Transverse colon (tissue), 4 donors: ENCODE measurements around the gene TAL2. TPM values are rescaled to one million over a fixed set of nuclear protein-coding genes. Genes with fewer than 3 reads are reported as not detected.

ENCODE experiments used
- DNase-seq: peaks from one replicate; pipeline ENCODE4 v3.0.0-alpha.2; 2019
- H3K27ac ChIP-seq, 4 donors: fragments of 200-600 bp; sonication (generic); 2 replicates each; pipeline ENCODE4 v1.5.1; 2016 to 2018; ENCODE audit warnings: inconsistent platforms in 4 of 4
- H3K27me3 ChIP-seq: fragments of 200-600 bp; sonication (generic); 2 replicates; pipeline ENCODE4 v1.5.1; 2017; ENCODE audit warnings: inconsistent platforms
- H3K36me3 ChIP-seq, 4 donors: fragments of 200-600 bp; sonication (generic); 2 replicates each; pipeline ENCODE4 v1.5.1; 2017 to 2019; ENCODE audit warnings: inconsistent platforms in 4 of 4
- H3K4me1 ChIP-seq, 4 donors: fragments of 200-600 bp; sonication (generic); 2 replicates each; pipeline ENCODE4 v1.5.1; 2017 to 2020; ENCODE audit warnings: inconsistent platforms in 4 of 4
- H3K4me3 ChIP-seq, 4 donors: fragments of 200-600 bp; sonication (generic); 1 replicate in 1 of 4; 2 replicates in 3 of 4; pipeline versions ENCODE4 v1.5.1 to v1.6.1; 2017 to 2019; ENCODE audit warnings: inconsistent platforms in 4 of 4
- H3K9me3 ChIP-seq, 2 donors: fragments of 200-600 bp; sonication (generic); 2 replicates each; pipeline ENCODE4 v1.5.1; 2017 to 2019; ENCODE audit warnings: inconsistent platforms in 2 of 2
- CTCF ChIP-seq, 5 experiments: fragments of 200-600 bp in 3 of 5; fragments of 450-650 bp in 2 of 5; sonication (generic) in 3 of 5; IDR thresholded peaks; 1 replicate in 2 of 5; 2 replicates in 3 of 5; pipeline ENCODE4 v1.5.1; 2016 to 2017; ENCODE audit warnings: antibody characterized with exemption in 5 of 5, inconsistent platforms in 3 of 5, mild to moderate bottlenecking in 2 of 5, moderate library complexity in 1 of 5
- EP300 ChIP-seq: sonication (generic); formaldehyde crosslinking; IDR thresholded peaks from one replicate; pipeline ENCODE4 v1.6.1; 2017; ENCODE audit warnings: antibody characterized with exemption, low read depth
- POLR2A ChIP-seq: fragments of 450-650 bp; IDR thresholded peaks from one replicate; pipeline ENCODE4 v1.6.1; 2016; ENCODE audit warnings: antibody characterized with exemption, mild to moderate bottlenecking, moderate library complexity
- POLR2AphosphoS5 ChIP-seq, 3 donors: sonication (generic); formaldehyde crosslinking; IDR thresholded peaks; one replicate each; pipeline ENCODE4 v1.6.1; 2016; ENCODE audit warnings: antibody characterized with exemption in 3 of 3
- WGBS, 2 donors: methylation state at CpG; one replicate each; pipeline ENCODE4 v1.1.5; 2018; ENCODE audit warnings: low coverage in 1 of 2; 5-methylcytosine and 5-hydroxymethylcytosine counted together
- in situ Hi-C, 4 donors: fragments of 200-750 bp; cut with MboI; loops; one replicate each; pipeline versions ENCODE4 v1.15.0 to v1.15.1; 2017; ENCODE audit warnings: low sequenced_read_pairs in 3 of 4, low pct_ligation_motif_present in 1 of 4, low pct_unique_long_range_greater_than_20kb in 1 of 4
- intact Hi-C: fragments of 100-400 bp; cut with DNase I; formaldehyde crosslinking; loops from one replicate; pipeline ENCODE4 v1.15.1; 2023; ENCODE audit warnings: low total_unique reads
- total RNA-seq, 4 donors: library from RNA; depleted of rRNA; stranded (reverse); fragments of >200 nt; gene quantifications; one replicate each; pipeline ENCODE4 v1.1.0, GENCODE V29; 2016

The TAL2 gene
- total RNA-seq, 4 donors from 2014 or later: not detected

DNA sequence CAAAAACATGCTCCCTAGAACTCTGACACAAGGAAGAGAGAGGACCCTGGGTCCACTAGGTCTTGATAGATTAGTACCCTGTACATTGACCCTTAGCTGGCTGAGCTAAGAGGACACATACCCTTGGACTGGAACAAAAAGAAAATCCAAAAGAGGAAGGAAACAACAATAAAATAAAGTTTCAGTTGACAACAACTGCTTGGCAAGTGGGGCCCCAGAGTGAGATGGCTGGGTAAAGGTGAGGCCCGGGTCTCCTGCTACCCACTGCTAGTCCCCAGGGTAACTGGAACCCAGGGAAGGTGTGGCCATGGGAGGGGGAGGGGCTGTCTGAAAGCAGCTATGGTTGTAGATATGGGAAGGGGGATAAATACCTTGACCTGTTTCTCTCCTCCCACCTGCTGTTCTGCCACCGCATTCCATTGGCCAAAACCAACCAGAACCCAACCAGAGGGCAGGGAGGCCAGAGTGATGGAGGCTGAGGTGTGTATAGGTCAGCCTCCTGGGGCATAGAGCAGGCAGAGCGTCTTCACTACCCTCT lies 11.7 kb downstream of the TAL2 start:
- DNase-seq: no peak
- H3K27me3 ChIP-seq: no peaks in the 10 kb centered on the region
- TF ChIP-seq POLR2AphosphoS5 (IDR thresholded peaks at IDR 0.05) (no peak), POLR2A (no peak), CTCF (IDR thresholded peaks at IDR 0.05) (no peak), EP300 (no peak)
- H3K9me3 ChIP-seq: no peaks in the 10 kb centered on the region
- H3K27ac ChIP-seq: no peak overlapping the region
- intact Hi-C loops: no loop called here
- WGBS, 2 donors: 52 to 80% methylated on average over 2 to 3 of the region's 3 CpGs
- H3K36me3 ChIP-seq: no peaks in the 10 kb centered on the region
- no peak overlapping the region for H3K4me3 ChIP-seq
- in situ Hi-C loops: no loop called here
- H3K4me1 ChIP-seq: peaks cover 0 to 9% (median under 1%) of the 10 kb centered on the region in 4 donors

- 69 to 84% methylated on average over 6 of the region's 6 CpGs for WGBS, 2 donors
- DNase-seq: no peak
- in situ Hi-C loops (no loop called here), intact Hi-C loops (no loop called here)
- H3K27me3 ChIP-seq: no peaks in the 10 kb centered on the region
- no peak overlapping the region for H3K27ac ChIP-seq
- H3K4me1 ChIP-seq: peaks cover 0 to 19% (median 5%) of the 10 kb centered on the region in 4 donors
- TF ChIP-seq EP300 (no peak), POLR2A (no peak), POLR2AphosphoS5 (IDR thresholded peaks at IDR 0.05) (no peak), CTCF (IDR thresholded peaks at IDR 0.05) (no peak)
- H3K9me3 ChIP-seq: no peaks in the 10 kb centered on the region
- no peaks in the 10 kb centered on the region for H3K36me3 ChIP-seq
- H3K4me3 ChIP-seq: no peak overlapping the region
Observed at GRCh38 chr9:105676351-105676923, 14.2 kb downstream of the TAL2 start.

- no peak for TF ChIP-seq EP300
- TF ChIP-seq POLR2AphosphoS5 (IDR thresholded peaks at IDR 0.05): no peak
- TF ChIP-seq CTCF (IDR thresholded peaks at IDR 0.05): no peak
- no peak for TF ChIP-seq POLR2A
- Histone ChIP-seq H3K4me1 (peaks cover 0 to 12% (median 5%) of the 10 kb centered on the region in 4 donors), H3K36me3 (no peaks in the 10 kb centered on the region), H3K4me3 (no peak overlapping the region), H3K27me3 (no peaks in the 10 kb centered on the region), H3K9me3 (no peaks in the 10 kb centered on the region), H3K27ac (no peak overlapping the region)
- intact Hi-C loops (no loop called here), in situ Hi-C loops (no loop called here)
- WGBS, 2 donors: 85 to 100% methylated on average over 1 of the region's 1 CpG
- no peak for DNase-seq
Observed at GRCh38 chr9:105678163-105678562, 15.9 kb downstream of the TAL2 start.

- in situ Hi-C loops: no loop called here
- H3K4me3 ChIP-seq: no peak overlapping the region
Observed at GRCh38 chr9:105678781-105679180, 16.5 kb downstream of the TAL2 start.

More at GRCh38 chr9:105678781-105679180, 16.5 kb downstream of the TAL2 start:
- Histone ChIP-seq H3K9me3 (no peaks in the 10 kb centered on the region), H3K27ac (no peak overlapping the region), H3K4me1 (peaks cover 0 to 10% (median 5%) of the 10 kb centered on the region in 4 donors), H3K27me3 (no peaks in the 10 kb centered on the region), H3K36me3 (no peaks in the 10 kb centered on the region)
- intact Hi-C loops: no loop called here
- WGBS, 2 donors: 35% methylated on average over 1 of the region's 1 CpG; no CpG with 5 or more reads in 1 of the 2 donors
- TF ChIP-seq CTCF (IDR thresholded peaks at IDR 0.05) (no peak), POLR2A (no peak), POLR2AphosphoS5 (IDR thresholded peaks at IDR 0.05) (no peak), EP300 (no peak)
- DNase-seq: no peak
